GM18909 (cell line): ENCODE data around the gene MED27.
A peak's percentile ranks its signal among the peaks of the same experiment; 100 is the strongest.

Source experiments
- ATAC-seq: cut with Tn5 transposase; IDR thresholded peaks from one replicate; pipeline ENCODE4 v1.9.1; 2021; ENCODE audit warnings: mild to moderate bottlenecking; ENCODE audit not compliant: unreplicated experiment, poor library complexity

Gene MED27

DNA sequence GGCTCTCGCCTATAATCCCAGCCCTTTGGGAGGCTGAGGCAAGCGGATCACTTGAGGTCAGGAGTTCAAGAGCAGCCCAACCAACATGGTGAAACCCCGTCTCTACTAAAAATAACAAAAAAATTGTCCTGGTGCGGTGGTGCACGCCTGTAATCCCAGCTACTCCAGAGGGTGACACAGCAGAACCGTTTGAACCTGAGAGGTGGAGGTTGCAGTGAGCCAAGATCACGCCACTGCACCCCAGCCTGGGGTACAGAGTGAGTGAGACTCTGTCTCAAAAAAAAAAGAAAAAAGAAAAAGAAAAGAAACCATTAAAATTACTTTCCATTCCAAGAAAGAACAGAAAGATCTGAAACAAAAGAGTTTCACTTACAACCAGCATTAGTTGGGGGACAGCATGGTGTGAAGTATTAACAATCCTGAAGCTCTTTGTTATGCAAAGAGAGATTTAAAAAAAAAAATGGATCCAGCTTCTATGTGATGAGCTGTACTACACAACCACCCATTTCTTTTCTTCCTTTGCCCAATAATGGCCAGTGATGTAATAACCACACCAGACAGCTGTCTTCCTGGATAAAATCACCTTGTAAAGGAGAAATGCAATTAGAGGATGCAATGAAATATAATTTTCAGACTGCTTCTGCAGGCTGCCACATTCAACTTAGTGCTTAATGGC, 76.9 kb downstream of the MED27 start:
- ATAC-seq, result no peak

DNA sequence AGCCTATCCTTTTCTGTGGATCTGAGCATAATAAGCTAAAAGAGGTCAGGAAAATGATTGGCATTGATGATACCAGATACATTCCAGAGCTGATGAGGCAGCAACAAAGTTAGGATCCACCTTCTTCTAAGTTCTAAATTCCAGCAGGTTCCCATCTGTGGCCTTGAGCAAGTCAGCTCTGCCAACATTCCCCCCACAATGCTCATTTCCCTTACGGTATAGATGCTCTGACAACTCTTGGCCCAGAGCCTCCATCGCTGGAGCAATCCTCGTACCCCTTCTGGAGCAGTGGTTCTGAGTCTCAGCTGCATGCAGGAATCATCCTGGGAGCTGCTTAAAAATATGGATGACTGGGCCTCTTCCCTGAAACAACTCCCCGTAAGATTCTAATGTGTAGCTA, 78.1 kb downstream of the MED27 start:
- no peak for ATAC-seq

DNA sequence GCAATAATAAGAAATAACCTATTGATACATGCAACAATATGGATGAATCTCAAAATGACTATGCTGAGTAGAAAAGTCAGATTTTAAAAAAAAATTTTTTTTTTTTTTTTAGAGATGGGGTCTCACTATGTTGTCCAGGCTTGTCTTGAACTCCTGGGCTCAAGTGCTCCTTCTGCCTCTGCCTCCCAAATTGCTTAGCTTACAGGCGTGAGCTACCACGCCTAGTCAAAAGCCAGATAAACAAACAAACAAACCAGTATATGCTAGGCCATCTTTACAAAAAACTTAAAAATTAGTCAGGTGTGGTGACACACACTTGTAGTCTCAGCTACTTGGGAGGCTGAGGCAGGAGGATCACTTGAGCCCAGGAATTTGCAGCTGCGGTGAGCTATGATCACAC, 79.0 kb downstream of the MED27 start:
- no peak for ATAC-seq

DNA sequence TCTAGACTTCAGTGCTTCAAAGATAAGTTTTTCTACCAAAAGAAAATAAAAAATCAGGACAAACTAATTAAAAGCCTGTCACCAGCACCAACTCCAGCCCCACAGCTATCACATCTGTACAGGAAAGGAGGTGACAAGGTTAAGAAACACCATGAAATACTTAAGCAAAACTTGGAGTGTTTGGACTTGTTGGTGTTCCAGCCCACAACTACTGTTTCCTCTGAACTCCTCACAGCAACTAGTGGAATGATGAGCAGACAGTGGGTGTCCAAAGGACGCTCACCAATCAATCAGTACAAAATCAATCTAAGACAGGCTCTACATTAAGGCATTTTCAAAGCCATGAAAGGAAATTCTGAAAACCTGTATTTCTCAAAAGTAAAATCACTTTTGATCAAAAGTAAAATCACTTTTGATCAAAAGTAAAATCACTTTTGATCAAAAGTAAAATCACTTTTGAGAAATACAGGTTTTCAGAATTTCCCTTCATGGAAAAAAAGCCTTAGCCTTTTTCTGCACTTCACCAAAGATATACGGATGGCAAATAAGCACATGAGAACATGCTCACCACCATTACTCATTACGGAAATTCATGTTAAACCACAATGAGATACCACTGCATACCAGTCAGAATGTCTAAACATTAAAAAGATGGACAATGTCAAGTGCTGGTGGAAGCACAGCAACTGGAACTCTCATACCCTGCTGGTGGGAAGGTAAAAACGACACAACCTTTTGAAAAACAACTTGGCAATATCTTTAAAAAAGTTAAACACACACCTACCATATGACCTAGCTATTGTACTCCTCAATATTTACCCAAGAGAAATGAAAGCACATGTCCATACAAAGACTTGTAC, 79.7 kb downstream of the MED27 start:
- peak; percentile 46 for ATAC-seq

DNA sequence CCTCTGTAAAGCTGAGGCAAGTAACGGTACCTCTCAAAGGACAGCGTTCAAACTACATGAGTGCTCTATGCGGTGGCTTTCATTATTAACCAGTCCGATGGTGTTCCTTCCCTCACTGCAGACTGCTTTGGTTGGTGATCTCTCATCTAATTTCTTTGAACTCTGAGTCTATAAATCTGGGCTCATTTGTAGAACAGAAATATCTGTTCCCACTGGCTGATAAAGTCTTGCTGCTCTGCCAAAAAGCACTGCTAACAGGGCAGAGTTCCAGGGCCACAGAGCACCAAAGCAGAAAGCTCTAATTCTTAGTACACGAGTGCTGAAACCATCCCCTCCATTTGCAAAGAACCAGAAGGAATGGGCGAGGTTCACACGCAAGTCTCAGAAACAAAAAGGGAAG, 81.9 kb downstream of the MED27 start:
- no peak for ATAC-seq

DNA sequence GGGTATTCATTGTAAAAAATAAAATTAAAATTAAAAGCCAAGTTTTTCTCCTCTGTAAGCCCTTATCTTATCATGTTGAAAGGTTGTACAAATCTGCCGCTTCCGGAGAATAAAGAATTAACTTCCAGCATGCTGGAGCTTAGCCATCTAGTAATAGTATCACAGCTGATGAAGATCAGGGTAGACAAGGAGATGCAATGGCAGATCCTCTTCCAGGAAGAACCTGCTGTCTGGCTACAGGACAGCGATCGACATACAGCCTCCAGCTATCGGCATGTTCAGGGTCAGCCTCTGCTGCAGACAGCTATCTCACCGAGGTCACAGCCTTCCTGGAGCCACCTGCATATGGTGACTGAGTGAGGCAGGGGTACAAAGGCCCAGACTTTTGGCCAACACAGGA, 82.6 kb downstream of the MED27 start:
- no peak for ATAC-seq

DNA sequence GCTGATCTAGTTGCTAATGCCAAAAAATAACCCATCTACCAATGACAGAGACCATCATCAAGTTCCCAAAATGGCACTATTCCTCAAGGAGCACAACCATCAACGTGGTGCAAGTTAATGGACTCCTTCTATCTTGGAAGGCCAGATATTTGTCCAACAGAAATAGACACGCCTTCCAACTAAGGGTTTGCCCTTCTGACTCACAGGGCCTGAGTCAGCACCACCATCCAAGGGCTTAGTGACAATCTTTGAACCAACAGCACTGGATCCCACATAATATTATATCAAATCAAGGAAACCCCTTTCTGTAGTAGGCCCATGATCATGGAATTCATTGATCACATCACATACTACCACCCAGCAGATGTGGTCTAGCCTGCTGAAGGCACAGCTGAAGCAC, 84.3 kb downstream of the MED27 start:
- no peak for ATAC-seq

DNA sequence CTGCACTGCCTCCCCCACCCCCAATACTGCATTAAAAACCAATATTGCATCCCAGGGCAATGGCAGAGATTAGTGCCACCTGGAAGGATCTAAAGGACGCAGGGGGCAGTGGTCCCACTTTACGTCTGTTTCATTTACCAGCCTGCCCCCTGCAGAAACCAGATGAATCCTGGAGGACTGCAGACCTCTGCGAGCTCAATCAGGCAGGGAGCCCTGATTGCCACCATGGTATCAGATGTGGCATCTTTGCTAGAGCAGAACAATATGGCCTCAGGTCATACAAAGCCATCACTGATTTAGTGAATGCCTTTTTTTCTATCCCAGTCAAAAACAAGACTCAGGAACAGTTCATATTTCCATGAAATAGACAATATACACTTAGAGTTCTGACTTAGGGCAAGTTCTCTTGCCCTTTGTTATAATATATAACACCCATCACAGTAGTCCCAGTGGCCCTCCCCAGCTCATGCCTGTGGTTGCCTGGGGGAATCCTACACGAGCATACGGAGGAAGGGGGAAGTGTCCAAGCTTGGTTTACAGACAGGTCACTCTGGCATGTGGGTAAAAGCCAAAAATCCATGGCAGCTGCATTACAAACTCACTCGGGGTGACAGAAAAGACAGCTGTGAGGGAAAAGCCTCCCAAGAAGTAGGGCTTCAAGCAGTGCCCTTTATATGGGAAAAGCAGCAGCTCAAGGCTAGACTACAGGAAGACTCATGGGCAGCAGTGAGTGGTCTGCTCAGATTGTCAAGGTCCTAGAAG, 85.1 kb downstream of the MED27 start:
- no peak for ATAC-seq

DNA sequence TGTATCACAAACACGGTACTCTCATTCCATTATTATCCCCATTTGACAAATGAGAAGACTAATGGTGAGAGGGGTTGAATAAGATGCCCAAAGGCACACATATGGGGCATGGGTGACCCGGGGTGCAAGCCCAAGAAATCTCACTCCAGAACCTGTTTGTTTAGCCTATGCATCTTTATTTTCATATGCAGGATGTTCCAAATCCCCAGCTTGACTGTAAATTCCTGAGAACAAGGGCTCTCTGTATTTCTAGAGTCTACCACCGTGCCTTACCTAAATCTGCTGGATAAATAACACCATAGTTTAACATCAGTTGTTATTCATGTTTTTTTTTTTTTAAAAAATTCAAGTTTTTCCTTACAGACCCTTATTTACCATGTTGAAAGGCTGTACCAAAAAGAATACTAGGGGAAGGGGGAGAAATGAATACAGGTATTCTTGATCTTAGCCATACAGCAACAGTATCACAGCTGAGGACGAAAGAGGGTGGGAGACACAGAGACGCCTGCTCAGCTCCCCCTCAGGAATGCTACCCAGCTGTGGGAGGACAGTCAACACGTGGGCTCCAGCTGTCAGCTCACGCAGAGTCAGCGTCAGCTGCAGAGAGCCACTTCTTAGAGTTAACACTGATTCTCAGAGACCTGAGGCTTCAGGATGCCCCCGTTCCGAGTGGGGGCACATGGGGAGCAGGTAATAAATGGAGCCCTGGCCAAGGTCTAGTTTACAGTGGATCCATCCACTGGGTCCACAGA, 86.6 kb downstream of the MED27 start:
- ATAC-seq, result no peak

DNA sequence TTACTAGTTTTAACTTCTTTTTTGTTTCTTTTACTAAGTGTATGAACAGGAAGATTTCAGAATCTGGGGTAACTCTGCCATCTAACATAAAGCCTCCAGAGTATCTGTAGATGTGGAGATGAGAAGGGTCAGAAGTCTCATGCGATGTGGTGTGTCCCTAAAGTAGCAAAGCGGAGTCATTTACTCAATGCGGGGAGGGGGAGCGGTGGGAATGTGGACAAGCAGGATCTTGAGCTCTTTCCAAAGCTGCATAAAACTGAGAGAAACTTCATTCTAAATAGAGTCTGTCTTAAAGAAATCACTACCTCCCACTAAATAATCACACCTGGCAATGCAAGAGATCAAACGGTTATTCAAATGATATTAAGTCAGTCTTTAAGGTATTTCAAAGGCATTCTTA, 92.4 kb downstream of the MED27 start:
- no peak for ATAC-seq

DNA sequence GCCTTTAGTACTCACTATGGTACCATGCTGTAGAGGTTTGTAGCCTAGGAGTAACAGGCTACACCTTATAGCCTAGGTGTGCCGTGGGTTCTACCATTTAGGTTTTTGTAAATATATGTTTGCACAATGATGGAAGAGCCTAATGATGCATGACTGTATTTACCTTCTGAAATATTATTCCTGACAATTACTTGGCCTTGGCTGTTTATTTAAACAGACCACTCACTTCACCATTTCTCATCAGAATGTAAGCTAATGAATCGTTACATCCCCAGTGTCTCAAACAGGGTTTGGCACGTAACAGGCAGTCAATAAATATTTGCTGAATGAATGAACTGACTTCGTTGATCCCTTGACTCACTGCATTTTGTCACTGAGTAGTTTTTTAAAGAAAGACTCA, 93.1 kb downstream of the MED27 start:
- no peak for ATAC-seq

DNA sequence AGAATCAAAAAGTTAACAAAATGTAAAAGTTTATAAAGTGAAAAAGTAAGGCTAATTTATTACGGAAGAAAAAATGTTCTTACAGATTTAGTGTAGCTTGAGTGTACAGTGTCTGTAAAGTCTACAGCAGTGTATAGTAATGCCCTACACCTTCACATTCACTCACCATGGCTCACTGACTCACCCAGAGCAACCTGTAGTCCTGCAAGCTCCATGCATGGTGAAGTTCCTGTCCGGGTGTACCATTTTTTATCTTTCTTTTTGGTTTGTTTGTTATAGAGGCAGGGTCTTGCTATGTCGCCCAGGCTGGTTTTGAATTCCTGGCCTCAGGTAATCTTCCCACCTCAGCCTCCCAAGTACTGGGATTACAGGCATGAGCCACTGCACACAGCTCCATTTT, 93.6 kb downstream of the MED27 start:
- ATAC-seq, result no peak

DNA sequence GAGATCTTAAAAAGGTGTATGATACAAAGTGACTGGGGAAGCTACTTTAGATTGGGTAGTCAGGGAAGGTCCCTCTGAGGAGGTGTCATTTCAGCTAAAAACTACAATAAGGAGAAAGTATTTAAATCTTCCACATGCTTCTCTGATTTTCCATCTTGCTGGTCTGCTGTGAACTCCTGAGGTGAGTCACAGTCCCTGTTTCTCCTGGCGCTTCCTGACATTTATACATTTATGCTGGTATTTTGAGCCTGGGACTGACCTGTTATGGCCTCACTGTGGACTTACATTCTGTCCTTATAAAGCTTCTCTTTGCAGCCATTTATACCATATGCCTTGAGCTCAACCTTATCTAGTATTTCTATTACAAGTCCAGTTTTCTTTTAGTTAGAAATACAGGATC, 95.1 kb downstream of the MED27 start:
- no peak for ATAC-seq

DNA sequence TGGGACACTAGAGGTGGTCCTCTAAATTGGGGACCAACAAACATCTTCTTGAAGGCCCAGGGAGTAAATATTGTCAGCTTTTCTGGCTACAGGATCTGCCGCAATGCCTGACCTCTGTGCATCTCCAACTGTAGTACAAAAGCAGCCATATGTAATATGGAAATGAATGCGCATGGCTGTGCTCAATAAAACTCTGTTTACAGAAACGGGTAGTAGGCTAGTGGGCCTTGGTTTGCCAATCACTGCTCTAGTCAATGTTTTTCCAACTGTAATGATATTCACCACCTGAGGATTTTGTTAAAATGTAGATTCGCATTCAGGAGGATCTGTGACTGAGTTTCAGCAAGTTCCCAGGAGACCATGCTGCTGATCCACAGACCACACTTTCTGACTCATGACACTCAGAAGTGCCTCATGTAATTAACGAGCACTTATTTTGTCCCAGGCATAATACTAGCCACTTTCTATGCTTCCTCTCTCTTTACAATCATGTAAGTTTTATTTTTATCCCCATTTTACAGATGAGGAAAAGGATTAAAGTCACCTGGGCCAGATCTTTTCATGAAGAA, 96.9 kb downstream of the MED27 start:
- ATAC-seq, result no peak

DNA sequence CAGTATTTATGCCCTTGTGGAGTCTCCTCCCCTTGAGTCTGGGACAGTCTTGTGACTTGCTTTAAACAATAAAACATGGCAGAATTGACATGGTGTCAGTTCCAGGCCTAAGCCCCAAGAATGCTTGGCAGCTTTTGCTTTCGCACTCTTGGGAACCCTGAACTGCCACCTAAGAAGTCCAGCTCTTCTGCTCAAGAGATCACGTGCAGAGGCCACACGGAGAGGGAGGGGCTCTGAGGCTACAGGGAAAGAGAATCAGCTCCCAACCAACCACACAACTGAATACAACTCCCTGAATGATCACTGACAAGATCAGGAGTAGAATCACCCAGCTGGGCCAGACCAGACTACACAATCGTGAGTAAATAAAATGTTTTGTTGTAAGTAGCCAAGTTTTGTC, 97.6 kb downstream of the MED27 start:
- ATAC-seq, result no peak

DNA sequence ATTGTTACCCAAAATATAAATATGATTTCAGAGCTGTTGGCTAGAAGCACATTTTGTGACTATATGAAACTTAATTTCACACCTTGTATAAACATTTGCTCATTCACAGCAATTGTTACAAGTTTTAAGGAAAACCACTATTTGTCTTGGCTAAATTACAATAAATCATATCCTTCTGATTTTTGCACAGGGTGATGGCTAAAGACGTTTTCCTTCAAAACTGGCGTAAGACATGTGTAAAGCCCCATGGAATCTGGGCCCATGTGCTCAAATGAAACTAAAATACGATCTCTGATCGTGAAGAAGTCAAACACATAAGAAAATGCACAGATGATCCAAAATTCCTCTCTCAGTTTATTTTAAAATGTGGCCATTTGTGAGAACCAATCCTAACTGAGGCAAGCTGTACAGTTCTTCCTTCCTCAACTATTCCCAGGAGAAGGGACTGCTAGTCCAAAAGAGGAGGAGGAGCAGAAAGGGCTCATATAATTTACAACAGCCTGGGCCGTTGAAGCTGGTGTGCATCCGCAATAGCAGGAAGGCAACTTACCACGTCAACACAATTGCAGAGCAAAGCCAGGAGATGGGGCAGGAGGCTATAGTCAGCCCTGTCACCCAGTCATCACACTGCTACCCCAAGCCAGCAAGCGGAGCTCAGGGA, 98.4 kb downstream of the MED27 start:
- ATAC-seq, result no peak

DNA sequence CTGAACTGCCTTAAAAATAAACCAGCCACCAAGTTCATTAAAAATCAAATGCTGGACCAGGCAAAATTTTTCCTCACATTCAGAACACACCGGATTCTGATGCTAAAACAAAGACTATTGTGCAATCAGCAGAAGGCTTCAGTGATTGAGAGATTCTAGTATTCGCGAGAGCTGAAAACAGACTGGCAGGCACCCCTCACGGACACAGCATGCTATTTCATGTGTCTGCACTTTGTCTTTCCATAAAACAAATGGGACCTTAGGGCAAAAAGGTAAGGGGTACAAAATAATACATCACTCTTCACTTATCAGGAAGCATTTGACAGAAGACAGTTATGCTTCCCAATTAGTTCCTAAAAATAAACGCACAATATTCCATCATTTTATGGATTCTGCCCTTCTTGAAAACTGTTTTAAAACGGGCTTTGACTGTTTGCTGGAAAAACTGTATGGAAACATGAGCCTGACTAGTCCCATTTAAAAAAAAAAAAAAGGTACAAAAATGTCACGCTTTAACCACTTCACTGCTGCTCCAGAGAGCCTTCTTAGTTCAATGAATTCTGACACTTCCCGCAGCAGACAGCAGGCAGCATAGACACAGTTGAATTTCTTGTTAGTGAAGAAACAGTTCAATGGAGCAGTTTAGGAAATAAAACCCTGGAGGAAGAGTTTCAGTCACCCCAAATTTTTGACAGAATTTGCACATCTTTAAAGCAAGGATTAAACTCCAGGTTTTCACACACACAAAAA, 99.2 kb downstream of the MED27 start:
- ATAC-seq, result no peak

DNA sequence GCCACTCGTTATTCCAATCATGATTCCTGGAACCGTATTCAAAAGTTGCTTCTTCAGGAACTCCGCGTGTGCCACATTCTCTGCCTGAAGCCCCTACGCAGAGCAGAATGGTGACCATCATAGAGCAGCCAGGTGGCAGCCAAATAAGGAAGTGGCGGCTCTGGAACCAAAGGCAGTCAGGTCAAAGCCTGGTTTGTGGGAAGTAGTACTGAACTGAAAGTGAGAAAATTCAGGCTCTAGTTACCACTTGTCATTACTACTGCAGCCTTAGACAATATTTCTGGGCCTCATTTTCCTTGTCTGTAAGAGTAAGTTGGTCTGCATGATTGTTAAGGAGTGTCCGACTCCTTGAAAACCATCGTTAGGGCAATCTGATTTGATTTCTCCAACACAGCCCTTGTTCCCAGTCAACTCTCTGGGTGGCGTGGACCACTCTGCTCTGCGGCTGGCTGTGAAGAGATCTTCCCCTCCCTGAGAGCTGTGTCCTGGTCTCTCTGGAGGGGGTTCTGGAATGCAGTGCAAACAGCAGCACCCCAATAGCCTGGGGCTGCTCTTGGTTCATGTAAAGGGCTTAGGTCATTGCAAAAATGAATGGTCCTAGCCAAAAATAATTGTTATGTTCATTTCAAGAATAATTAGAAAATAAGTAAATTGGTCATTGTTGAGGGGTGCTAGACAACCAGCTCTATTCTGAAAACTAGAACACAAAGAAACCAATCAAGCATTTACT, 102.4 kb downstream of the MED27 start:
- no peak for ATAC-seq
